ENCODE measurements around the gene MAP3K4. TPM values are rescaled to one million over a fixed set of nuclear protein-coding genes. Genes with fewer than 3 reads are reported as not detected.

Gene MAP3K4
- total and polyA plus RNA-seq, 2 of the 4 experiments (the other 2 are of a cell fraction), result 11.5 to 20.4 TPM

- H4K5ac ChIP-seq (ENCODE audit: low read depth, low read length), result no peak overlapping the region
- H3K18ac ChIP-seq (ENCODE audit: low read depth, low read length), result no peak overlapping the region
- ChIA-PET POLR2A (ENCODE audit: unreplicated experiment) (no interaction called here), CTCF (no interaction called here)
- H3K79me1 ChIP-seq (ENCODE audit: low read depth in 1 of 2, low read length in 2 of 2), result no peaks in the 10 kb centered on the region; a peak in 1 of 4 replicates
- 98% methylated on average over 9 of the region's 17 CpGs; no CpG with 5 or more reads in 1 of the 2 experiments for WGBS, 2 experiments (ENCODE audit: extremely low coverage in 2 of 2, insufficient read length in 1 of 2)
- no peak overlapping the region for H3K27ac ChIP-seq (ENCODE audit: insufficient read depth, low read length)
- no peak overlapping the region for H3K14ac ChIP-seq (replicated peaks; ENCODE audit: low read depth, low read length)
- no peak overlapping the region for H3K4me3 ChIP-seq (ENCODE audit: insufficient read depth, low read depth, low read length)
- no peak overlapping the region for H2BK5ac ChIP-seq (ENCODE audit: low read depth, low read length, poor library complexity, severe bottlenecking)
- no peak overlapping the region for H2AK5ac ChIP-seq (ENCODE audit: low read depth, low read length)
- H2BK120ac ChIP-seq (ENCODE audit: low read depth, low read length), result no peak overlapping the region
- no peaks in the 10 kb centered on the region; the same call in 1 of the 2 replicates for H4K20me1 ChIP-seq (ENCODE audit: insufficient read depth, low read length)
- H2BK15ac ChIP-seq (ENCODE audit: low read depth, low read length), result no peak overlapping the region
- dilution Hi-C loops (cut with HindIII; ENCODE audit: low sequenced_read_pairs, unreplicated experiment), result no loop called here
- no peak overlapping the region for H3K9ac ChIP-seq (ENCODE audit: low read depth, low read length)
- intact Hi-C loops (cut with micrococcal nuclease), result no loop called here
- H3K27me3 ChIP-seq (ENCODE audit: control insufficient read depth, insufficient read depth, low read length), result no peaks in the 10 kb centered on the region
- H3K9me3 ChIP-seq (ENCODE audit: control insufficient read depth, insufficient read depth, low read length), result no peaks in the 10 kb centered on the region
- H3K56ac ChIP-seq (ENCODE audit: extremely low read depth, insufficient read depth, low read length), result no peak overlapping the region
- no peak overlapping the region for H3K4ac ChIP-seq (ENCODE audit: low read depth, low read length)
- no peaks in the 10 kb centered on the region for H3K4me1 ChIP-seq (ENCODE audit: control insufficient read depth, insufficient read depth, low read length)
- no peak overlapping the region for H3K4me2 ChIP-seq (ENCODE audit: low read depth, low read length)
- H3K36me3 ChIP-seq (ENCODE audit: control insufficient read depth, insufficient read depth, low read length), result peaks cover 24% of the 10 kb centered on the region
- ATAC-seq (ENCODE audit: low read depth), result no peak
- no peak for DNase-seq
- no peak overlapping the region for H4K91ac ChIP-seq (ENCODE audit: insufficient read depth, low read depth, low read length)
- no peak overlapping the region for H2AK9ac ChIP-seq (replicated peaks; ENCODE audit: low read depth, low read length, poor library complexity)
- H3K23ac ChIP-seq (ENCODE audit: low read depth, low read length), result no peak overlapping the region
- no TSS peak for BruUV-seq (replicated peaks)
- H3K9me1 ChIP-seq (ENCODE audit: insufficient read depth, low read length), result peaks cover 2% of the 10 kb centered on the region; the same call in 1 of the 2 replicates
- H4K8ac ChIP-seq (ENCODE audit: low read depth in 2 of 2, low read length in 2 of 2), result no peak overlapping the region
- no peak overlapping the region for H2AFZ ChIP-seq (replicated peaks; ENCODE audit: low read length, poor library complexity)
- in situ Hi-C loops (cut with MboI; ENCODE audit: low sequenced_read_pairs), result no loop called here
- no peak overlapping the region for H2BK20ac ChIP-seq (ENCODE audit: low read depth, low read length)
- no peak for TF ChIP-seq POLR2A (IDR thresholded peaks at IDR 0.05; ENCODE audit: low read depth, low read length)
- no peak for TF ChIP-seq MXI1 (IDR thresholded peaks at IDR 0.05; ENCODE audit: borderline replicate concordance, low read depth, low read length)
- no peak for TF ChIP-seq CTCF (conservative IDR thresholded peaks at IDR 0.05; ENCODE audit: low read depth, low read length)
- no peak for TF ChIP-seq CEBPB (IDR thresholded peaks at IDR 0.05; ENCODE audit: low read depth, low read length)
- TF ChIP-seq RFX5 (IDR thresholded peaks at IDR 0.05; ENCODE audit: low read depth, low read length), result no peak
- no peak for TF ChIP-seq BHLHE40 (IDR thresholded peaks at IDR 0.05; ENCODE audit: low read depth, low read length)
- TF ChIP-seq SMC3 (IDR thresholded peaks at IDR 0.05; ENCODE audit: low read depth, low read length), result no peak
- no peak for TF ChIP-seq RAD21 (IDR thresholded peaks at IDR 0.05; ENCODE audit: low read length)
- TF ChIP-seq CHD1 (IDR thresholded peaks at IDR 0.05; ENCODE audit: low read depth, low read length), result no peak
- TF ChIP-seq RCOR1 (IDR thresholded peaks at IDR 0.05; ENCODE audit: insufficient replicate concordance, low read length), result no peak
- TF ChIP-seq ELK1 (IDR thresholded peaks at IDR 0.05; ENCODE audit: borderline replicate concordance, low read depth, low read length), result no peak
These were observed 143.2 kb downstream of the MAP3K4 start for GRCh38 chr6:161134550-161135298.
